Fibroblast of skin of left quadriceps (primary cell): Measurements from ENCODE around the gene ARHGAP26.

Experiments
- DNase-seq, 2 experiments: peaks; one replicate each; pipeline ENCODE4 v3.0.0-alpha.2; 2013; ENCODE audit warnings: low read depth in 2 of 2

ARHGAP26 gene

GRCh38 chr5:142811866-142812557, 41.8 kb downstream of the ARHGAP26 start:
- no peak for DNase-seq

- no peak for DNase-seq
Observed at GRCh38 chr5:142813220-142813619, 43.0 kb downstream of the ARHGAP26 start.

- no peak for DNase-seq
Observed at GRCh38 chr5:142814122-142814521, 43.9 kb downstream of the ARHGAP26 start.

- no peak for DNase-seq
Observed at GRCh38 chr5:142815469-142815868, 45.3 kb downstream of the ARHGAP26 start.

- no peak for DNase-seq
Observed at GRCh38 chr5:142816531-142817430, 46.6 kb downstream of the ARHGAP26 start.

GRCh38 chr5:142817949-142818431, 47.8 kb downstream of the ARHGAP26 start:
- no peak for DNase-seq

GRCh38 chr5:142819292-142819691, 49.1 kb downstream of the ARHGAP26 start:
- DNase-seq = no peak

- DNase-seq = no peak
Observed at GRCh38 chr5:142819825-142820224, 49.6 kb downstream of the ARHGAP26 start.

- DNase-seq = no peak
Observed at GRCh38 chr5:142820447-142820846, 50.3 kb downstream of the ARHGAP26 start.

GRCh38 chr5:142821034-142821732, 51.0 kb downstream of the ARHGAP26 start:
- no peak for DNase-seq

GRCh38 chr5:142821733-142822487, 51.7 kb downstream of the ARHGAP26 start:
- peak; percentile 74 for DNase-seq

- DNase-seq = no peak
Observed at GRCh38 chr5:142823126-142823525, 52.9 kb downstream of the ARHGAP26 start.

- DNase-seq = no peak
Observed at GRCh38 chr5:142823806-142824205, 53.6 kb downstream of the ARHGAP26 start.

GRCh38 chr5:142824391-142824790, 54.2 kb downstream of the ARHGAP26 start:
- no peak for DNase-seq

- no peak for DNase-seq
Observed at GRCh38 chr5:142825378-142826089, 55.4 kb downstream of the ARHGAP26 start.

GRCh38 chr5:142826093-142826492, 55.9 kb downstream of the ARHGAP26 start:
- DNase-seq = no peak

- DNase-seq = peak in 1 of 2 experiments; percentile 21
Observed at GRCh38 chr5:142826741-142827492, 56.7 kb downstream of the ARHGAP26 start.

- no peak for DNase-seq
Observed at GRCh38 chr5:142827934-142828576, 57.9 kb downstream of the ARHGAP26 start.

GRCh38 chr5:142828797-142829535, 58.8 kb downstream of the ARHGAP26 start:
- no peak for DNase-seq
